22Rv1 (cell line): ENCODE results near the gene NFE2L3.

Experiments used
- CTCF ChIP-seq: fragments of 450-650 bp; IDR thresholded peaks from 2 replicates; pipeline ENCODE4 v1.5.1; 2017; ENCODE audit warnings: mild to moderate bottlenecking
- ZFX ChIP-seq: fragments of 450-650 bp; IDR thresholded peaks from 2 replicates; pipeline ENCODE4 v1.6.1; 2017; ENCODE audit warnings: antibody characterized with exemption, borderline replicate concordance

GRCh38 chr7:26112203-26112740 is 39.7 kb upstream of the NFE2L3 start:
- TF ChIP-seq CTCF (no peak), ZFX (no peak)
